ENCODE measurements around the gene HAP1. TPM values are rescaled to one million over a fixed set of nuclear protein-coding genes. Genes with fewer than 3 reads are reported as not detected.

The HAP1 gene
- total and polyA plus RNA-seq, 7 donors: under 0.01 to 4.3 (median 0.71) TPM

DNA sequence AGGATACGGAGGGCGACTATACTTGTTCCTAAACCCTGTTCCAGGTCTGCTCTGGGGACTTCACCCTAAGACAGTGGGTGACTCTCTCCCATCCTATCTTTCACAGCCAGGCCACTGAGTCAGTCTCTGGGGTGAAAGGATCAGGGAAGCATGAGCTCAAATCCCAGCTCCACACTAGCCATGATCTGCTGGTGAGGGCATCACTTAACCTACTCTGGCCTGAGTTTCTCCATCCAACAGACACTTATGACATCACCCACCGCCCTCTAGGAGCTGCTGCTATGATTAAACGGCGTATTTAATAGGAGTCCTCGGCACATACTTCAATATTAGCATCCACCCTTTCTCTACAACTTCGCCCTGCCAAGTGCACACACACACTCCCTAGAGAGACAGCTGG lies 12.2 kb downstream of the HAP1 start:
- DNase-seq: no peak

DNA sequence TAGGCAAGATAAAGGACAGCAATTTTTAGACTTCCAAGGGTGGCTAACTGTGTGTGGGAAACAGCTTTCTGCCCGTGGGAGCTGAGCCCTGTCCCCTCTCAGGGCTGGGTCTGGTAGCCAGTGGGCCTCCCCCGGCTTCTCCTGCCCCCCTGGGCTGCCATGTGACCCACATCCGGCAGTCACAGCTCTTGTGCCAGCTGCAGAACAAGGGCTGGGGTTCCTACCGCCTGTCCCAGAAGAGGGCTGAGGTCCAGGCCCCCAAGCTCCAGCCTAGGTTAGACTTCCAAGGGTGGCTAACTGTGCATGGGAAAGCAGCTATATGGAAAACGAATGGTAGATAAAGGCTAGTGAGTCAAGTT lies 16.2 kb downstream of the HAP1 start:
- TF ChIP-seq POLR2A (IDR thresholded peaks at IDR 0.05): no peak
- TF ChIP-seq, protein P1, sequence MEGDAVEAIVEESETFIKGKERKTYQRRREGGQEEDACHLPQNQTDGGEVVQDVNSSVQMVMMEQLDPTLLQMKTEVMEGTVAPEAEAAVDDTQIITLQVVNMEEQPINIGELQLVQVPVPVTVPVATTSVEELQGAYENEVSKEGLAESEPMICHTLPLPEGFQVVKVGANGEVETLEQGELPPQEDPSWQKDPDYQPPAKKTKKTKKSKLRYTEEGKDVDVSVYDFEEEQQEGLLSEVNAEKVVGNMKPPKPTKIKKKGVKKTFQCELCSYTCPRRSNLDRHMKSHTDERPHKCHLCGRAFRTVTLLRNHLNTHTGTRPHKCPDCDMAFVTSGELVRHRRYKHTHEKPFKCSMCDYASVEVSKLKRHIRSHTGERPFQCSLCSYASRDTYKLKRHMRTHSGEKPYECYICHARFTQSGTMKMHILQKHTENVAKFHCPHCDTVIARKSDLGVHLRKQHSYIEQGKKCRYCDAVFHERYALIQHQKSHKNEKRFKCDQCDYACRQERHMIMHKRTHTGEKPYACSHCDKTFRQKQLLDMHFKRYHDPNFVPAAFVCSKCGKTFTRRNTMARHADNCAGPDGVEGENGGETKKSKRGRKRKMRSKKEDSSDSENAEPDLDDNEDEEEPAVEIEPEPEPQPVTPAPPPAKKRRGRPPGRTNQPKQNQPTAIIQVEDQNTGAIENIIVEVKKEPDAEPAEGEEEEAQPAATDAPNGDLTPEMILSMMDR (IDR thresholded peaks at IDR 0.05): no peak
- TF ChIP-seq POLR2AphosphoS5 (IDR thresholded peaks at IDR 0.05): no peak
- no peak for TF ChIP-seq EP300 (IDR thresholded peaks at IDR 0.05)
- H3K36me3 ChIP-seq: no peaks in the 10 kb centered on the region
- 54 to 68% methylated on average over 5 of the region's 5 CpGs for whole genome bisulfite sequencing, 2 donors
- H3K27me3 ChIP-seq: no peaks in the 10 kb centered on the region
- H3K9me3 ChIP-seq: no peaks in the 10 kb centered on the region
- no peak overlapping the region for H3K27ac ChIP-seq
- intact Hi-C loops (cut with DNase I): no loop called here
- H3K4me3 ChIP-seq: no peak overlapping the region
- no peaks in the 10 kb centered on the region for H3K4me1 ChIP-seq
- no peak for DNase-seq

More for the DNA sequence above, 12.2 kb downstream of the HAP1 start:
- Histone ChIP-seq H3K4me3 (no peak overlapping the region), H3K36me3 (no peaks in the 10 kb centered on the region), H3K27ac (no peak overlapping the region), H3K9me3 (no peaks in the 10 kb centered on the region), H3K27me3 (peaks cover 0 to 7% (median 0%) of the 10 kb centered on the region in 3 donors), H3K4me1 (no peaks in the 10 kb centered on the region)
- intact Hi-C loops (cut with DNase I): no loop called here
- TF ChIP-seq POLR2A (IDR thresholded peaks at IDR 0.05): no peak
- TF ChIP-seq POLR2AphosphoS5 (IDR thresholded peaks at IDR 0.05): no peak
- TF ChIP-seq, protein P1 (IDR thresholded peaks at IDR 0.05): no peak
- no peak for TF ChIP-seq EP300 (IDR thresholded peaks at IDR 0.05)
- WGBS, 2 donors: 86 to 90% methylated on average over 7 of the region's 7 CpGs

DNA sequence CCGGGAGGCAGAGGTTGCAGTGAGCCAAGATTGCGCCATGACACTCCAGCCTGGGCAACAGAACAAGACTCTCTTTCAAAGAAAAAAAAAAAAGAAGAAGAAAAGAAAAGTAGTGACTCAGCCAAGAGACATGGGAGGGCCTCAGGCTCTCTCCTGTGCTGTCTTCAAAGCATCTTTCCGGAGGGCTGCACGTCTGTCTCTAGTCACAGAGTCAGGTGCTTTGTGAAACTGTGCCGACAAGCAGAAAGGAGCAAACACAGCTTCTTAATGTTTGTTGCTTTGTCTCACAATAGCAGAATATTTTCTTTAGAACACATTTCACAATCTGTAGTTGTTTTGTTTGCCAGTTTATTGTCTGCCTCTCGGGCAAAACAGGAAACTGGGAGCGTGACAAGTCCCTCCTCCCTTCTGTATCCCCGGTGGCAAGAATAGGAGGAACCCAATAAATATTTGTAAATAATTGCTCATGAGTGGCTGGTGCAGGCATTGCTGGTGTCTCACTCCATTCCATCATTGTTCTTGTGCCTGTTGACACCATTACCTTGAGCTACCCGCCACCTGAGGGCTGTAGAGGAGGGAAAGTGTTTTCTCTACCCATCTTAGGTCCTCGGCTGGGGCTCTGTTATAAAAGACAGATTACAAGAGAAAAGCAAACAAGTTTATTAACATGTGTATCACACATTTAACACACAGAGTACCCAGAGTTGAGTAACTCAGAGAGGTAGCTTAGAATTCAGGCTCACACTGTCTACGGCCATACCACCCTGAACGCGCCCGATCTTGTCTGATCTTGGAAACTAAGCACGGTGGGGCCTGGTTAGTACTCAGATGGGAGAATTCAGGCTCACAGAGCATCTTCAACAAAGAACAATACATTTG lies 16.8 kb downstream of the HAP1 start:
- H3K4me3 ChIP-seq: no peak overlapping the region
- H3K36me3 ChIP-seq: no peaks in the 10 kb centered on the region
- intact Hi-C loops (cut with DNase I): no loop called here
- no peaks in the 10 kb centered on the region for H3K27me3 ChIP-seq
- H3K4me1 ChIP-seq: no peaks in the 10 kb centered on the region
- DNase-seq: no peak
- WGBS, 2 donors: 45 to 60% methylated on average over 15 of the region's 15 CpGs
- TF ChIP-seq POLR2A (IDR thresholded peaks at IDR 0.05) (no peak), EP300 (IDR thresholded peaks at IDR 0.05) (no peak), POLR2AphosphoS5 (IDR thresholded peaks at IDR 0.05) (no peak)
- TF ChIP-seq, protein P1 (IDR thresholded peaks at IDR 0.05): no peak
- no peaks in the 10 kb centered on the region for H3K9me3 ChIP-seq
- H3K27ac ChIP-seq: no peak overlapping the region

DNA sequence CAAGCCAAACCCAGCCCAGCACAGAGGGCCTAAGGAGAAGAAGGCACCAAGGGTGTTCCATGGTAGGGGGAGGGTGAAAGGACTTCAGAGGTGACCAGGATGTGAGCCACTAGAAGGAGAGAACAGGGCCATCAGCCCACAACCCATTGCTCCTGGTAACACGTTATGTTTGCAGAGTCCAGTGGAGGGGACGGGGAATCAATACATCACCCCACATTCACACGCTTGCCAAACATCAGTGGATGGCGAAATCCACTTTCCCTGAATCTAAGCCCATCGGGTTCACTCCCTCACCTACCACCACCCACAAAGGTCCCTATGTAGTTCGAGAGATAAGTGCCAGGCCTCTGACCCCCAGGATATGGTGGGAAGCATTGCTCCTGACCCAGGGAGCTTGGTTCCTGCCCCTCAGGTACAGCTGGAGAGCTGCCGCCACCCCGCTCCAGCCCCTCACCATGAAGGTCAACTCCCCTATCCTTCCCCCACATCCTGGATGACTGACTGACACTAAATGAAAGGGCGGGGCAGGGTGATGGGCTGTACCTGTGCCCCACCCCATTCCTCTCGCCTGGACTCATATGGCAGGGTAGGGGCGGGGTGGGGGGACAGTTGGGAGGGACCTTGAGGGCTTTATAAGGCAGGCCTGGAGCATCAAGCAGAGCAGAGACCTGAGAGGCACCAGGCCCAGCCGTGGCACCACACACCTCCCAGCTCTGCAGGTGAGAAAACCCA lies 22.6 kb downstream of the HAP1 start, which contains the start of gene GAST:
Gene GAST, plus strand, starts transcription at position 663 of the 732 bp plus-strand sequence. CDS start 3,106 bp downstream, outside the sequence.
- peaks cover 0 to 7% (median 0%) of the 10 kb centered on the region in 3 donors for H3K27me3 ChIP-seq
- H3K4me1 ChIP-seq: no peaks in the 10 kb centered on the region
- H3K27ac ChIP-seq: no peak within 1 kb of the TSS
- H3K36me3 ChIP-seq: no peaks in the 10 kb centered on the region
- intact Hi-C loops (cut with DNase I): no loop called here
- WGBS, 2 donors: 70 to 86% methylated on average over 12 of the region's 12 CpGs
- H3K9me3 ChIP-seq: no peaks in the 10 kb centered on the region
- DNase-seq: no peak
- H3K4me3 ChIP-seq: no peak within 1 kb of the TSS
- TF ChIP-seq POLR2A (IDR thresholded peaks at IDR 0.05) (no peak), POLR2AphosphoS5 (IDR thresholded peaks at IDR 0.05) (no peak), EP300 (IDR thresholded peaks at IDR 0.05) (no peak)
- TF ChIP-seq, protein P1 (IDR thresholded peaks at IDR 0.05): no peak

Measured in sigmoid colon (tissue), 7 donors.